Subcutaneous adipose tissue (tissue), 4 donors: ENCODE results near the gene UGT2B10. TPM values are rescaled to one million over a fixed set of nuclear protein-coding genes. Genes with fewer than 3 reads are reported as not detected.

Experiments
- small RNA-seq: library from RNA; depleted of rRNA; stranded (forward); fragments of <200 nt; gene quantifications from one replicate; pipeline ENCODE3, GENCODE V24; 2016
- total RNA-seq, 4 donors: library from RNA; depleted of rRNA; stranded (reverse); fragments of >200 nt; gene quantifications; one replicate each; pipeline ENCODE4 v1.1.0, GENCODE V29; 2016
- TF ChIP-seq, protein P1 (sequence below): fragments of 450-650 bp; IDR thresholded peaks from one replicate; pipeline ENCODE4 v1.5.1; 2016; ENCODE audit warnings: low read depth, mild to moderate bottlenecking, control low read depth, antibody characterized with exemption, moderate library complexity

The UGT2B10 gene
- total RNA-seq, 4 donors from 2014 or later, result not detected

DNA sequence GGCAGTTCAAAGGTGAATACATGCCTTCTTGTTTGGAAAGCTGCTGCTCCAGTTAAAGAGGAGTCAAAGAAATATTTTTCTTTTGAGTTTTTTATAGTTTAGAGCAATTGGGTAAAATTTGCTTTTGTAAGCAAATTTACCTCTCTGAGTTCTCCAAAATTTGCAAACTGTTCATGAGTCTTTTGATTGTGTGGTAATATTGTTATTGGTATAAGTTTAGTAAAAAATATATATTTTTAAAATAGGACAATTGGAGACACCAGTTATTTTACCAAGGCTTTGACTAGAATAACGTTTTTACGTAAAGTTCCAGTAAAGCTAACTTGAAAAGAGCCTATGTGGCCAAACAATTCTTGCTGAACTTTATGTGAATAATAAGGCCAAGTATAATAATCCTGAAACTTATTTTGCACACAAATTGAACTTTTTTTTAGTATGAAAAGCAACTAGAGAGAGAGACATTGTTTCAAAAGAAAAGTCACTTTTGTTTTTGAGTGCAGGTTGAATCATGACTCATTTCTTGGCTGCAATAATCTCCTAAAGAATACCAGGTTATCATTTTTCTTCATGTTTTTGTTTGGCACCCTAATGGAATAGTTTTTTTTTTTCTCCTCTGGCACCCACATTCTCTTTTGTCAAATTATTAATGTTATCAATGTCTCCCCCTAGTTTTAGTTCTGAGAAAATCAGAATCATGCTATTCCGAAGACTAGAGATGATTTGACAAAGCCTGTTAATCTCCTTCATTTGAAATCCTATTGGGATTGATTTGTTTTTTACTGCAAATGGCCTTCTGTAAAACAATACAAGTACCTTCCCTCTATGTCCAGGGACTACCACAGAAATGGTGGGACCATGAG, 57.1 kb downstream of the UGT2B10 start:
- TF ChIP-seq, protein P1, sequence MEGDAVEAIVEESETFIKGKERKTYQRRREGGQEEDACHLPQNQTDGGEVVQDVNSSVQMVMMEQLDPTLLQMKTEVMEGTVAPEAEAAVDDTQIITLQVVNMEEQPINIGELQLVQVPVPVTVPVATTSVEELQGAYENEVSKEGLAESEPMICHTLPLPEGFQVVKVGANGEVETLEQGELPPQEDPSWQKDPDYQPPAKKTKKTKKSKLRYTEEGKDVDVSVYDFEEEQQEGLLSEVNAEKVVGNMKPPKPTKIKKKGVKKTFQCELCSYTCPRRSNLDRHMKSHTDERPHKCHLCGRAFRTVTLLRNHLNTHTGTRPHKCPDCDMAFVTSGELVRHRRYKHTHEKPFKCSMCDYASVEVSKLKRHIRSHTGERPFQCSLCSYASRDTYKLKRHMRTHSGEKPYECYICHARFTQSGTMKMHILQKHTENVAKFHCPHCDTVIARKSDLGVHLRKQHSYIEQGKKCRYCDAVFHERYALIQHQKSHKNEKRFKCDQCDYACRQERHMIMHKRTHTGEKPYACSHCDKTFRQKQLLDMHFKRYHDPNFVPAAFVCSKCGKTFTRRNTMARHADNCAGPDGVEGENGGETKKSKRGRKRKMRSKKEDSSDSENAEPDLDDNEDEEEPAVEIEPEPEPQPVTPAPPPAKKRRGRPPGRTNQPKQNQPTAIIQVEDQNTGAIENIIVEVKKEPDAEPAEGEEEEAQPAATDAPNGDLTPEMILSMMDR, result no peak

- TF ChIP-seq, protein P1, result no peak
Observed at GRCh38 chr4:68874507-68874906, 58.7 kb downstream of the UGT2B10 start.

DNA sequence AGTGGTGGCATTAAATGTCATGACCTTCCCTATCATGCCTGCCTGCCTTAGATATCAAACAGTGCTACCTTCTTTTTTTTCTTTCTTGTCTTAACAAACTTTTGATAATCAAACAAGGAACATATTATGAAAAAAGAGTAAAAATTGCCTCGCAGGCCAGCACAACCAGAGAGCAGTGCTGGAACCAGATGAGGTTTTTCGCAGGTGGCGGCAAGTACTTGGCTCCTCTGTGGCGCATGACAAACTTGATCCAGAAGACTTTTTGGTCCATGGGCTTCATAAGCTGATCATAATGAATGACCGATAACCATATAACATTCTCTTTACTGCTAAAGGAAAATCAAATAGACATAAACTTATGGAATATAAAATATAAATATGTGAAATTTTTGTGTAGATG, 61.8 kb downstream of the UGT2B10 start:
- TF ChIP-seq, protein P1, result no peak

GRCh38 chr4:68878048-68878447, 62.3 kb downstream of the UGT2B10 start:
- TF ChIP-seq, protein P1, result no peak

Small RNA genes lying within 50 kb of the gene (small RNA-seq; reads per million reads assigned to genes)
- not detected for gene AC021146.4
- not detected for gene AC021146.9

Other genes with a start within 250 kb of the UGT2B10 start
- gene UGT2B17, start 239.7 kb upstream of the UGT2B10 start, total RNA-seq, result under 1 TPM in 2 of 4 donors, not detected in 2; 0.33 to 0.34 TPM
- not detected for gene UGT2B15, start 145.3 kb upstream of the UGT2B10 start, total RNA-seq
- gene UGT2A3, start 135.8 kb downstream of the UGT2B10 start, total RNA-seq, result not detected